GM13977 (cell line): ENCODE results near the gene STAB2.
A peak's percentile ranks its signal among the peaks of the same experiment; 100 is the strongest.

Experiments
- DNase-seq: peaks from one replicate; pipeline ENCODE4 v3.0.0; 2012; ENCODE audit warnings: low spot score
- CTCF ChIP-seq: IDR thresholded peaks from 2 replicates; pipeline ENCODE4 v1.5.1; 2012; ENCODE audit warnings: mild to moderate bottlenecking, control low read depth; ENCODE audit not compliant: insufficient read depth; ENCODE audit errors: extremely low read depth, missing control alignments
- in situ Hi-C: fragments of 300-500 bp; cut with MboI; formaldehyde crosslinking; loops from one replicate; pipeline ENCODE4 v1.12.0; 2022; ENCODE audit warnings: low sequenced_read_pairs, low pct_unique_long_range_greater_than_20kb, mixed read lengths, inconsistent platforms; ENCODE audit not compliant: unreplicated experiment

Gene STAB2

GRCh38 chr12:103547929-103548328 is 39.1 kb upstream of the STAB2 start:
- in situ Hi-C loops = loop anchor here (10.0 kb wide), 1 partner anchor 603 kb away; no protein-coding TSS in a partner anchor
- peak; percentile 32 for TF ChIP-seq CTCF
- no peak for DNase-seq

GRCh38 chr12:103548622-103549601 is 38.2 kb upstream of the STAB2 start:
- DNase-seq = peak; percentile 43
- in situ Hi-C loops = loop anchor here (10.0 kb wide), 1 partner anchor 604 kb away; no protein-coding TSS in a partner anchor
- TF ChIP-seq CTCF = peak; percentile 78

GRCh38 chr12:103556890-103557627 is 30.0 kb upstream of the STAB2 start:
- DNase-seq = no peak
- no peak for TF ChIP-seq CTCF
- in situ Hi-C loops = loop anchor here (25.0 kb wide), 1 partner anchor 1195 kb away; no protein-coding TSS in a partner anchor

- in situ Hi-C loops = loop anchor here (25.0 kb wide), 1 partner anchor 1195 kb away; no protein-coding TSS in a partner anchor
- DNase-seq = no peak
- TF ChIP-seq CTCF = no peak
These were observed 29.5 kb upstream of the STAB2 start for GRCh38 chr12:103557628-103558010.

- no peak for DNase-seq
- no peak for TF ChIP-seq CTCF
- in situ Hi-C loops = loop anchor here (25.0 kb wide), 1 partner anchor 1197 kb away; no protein-coding TSS in a partner anchor
These were observed 28.2 kb upstream of the STAB2 start for GRCh38 chr12:103558879-103559278.

- TF ChIP-seq CTCF = no peak
- no peak for DNase-seq
- in situ Hi-C loops = loop anchor here (25.0 kb wide), 1 partner anchor 1198 kb away; no protein-coding TSS in a partner anchor
These were observed 26.4 kb upstream of the STAB2 start for GRCh38 chr12:103560604-103561101.
